HepG2 (cell line): Measurements from ENCODE around the gene DCAF7. TPM values are rescaled to one million over a fixed set of nuclear protein-coding genes. Genes with fewer than 3 reads are reported as not detected.

Experiments
- ATAC-seq: fragments of 200-7000 bp; cut with Tn5 transposase; 3 replicates; pipeline ENCODE4 v1.9.1; 2020; ENCODE audit warnings: mild to moderate bottlenecking, moderate library complexity
- BruUV-seq: library from RNA; stranded (reverse); fragments of 400-500 nt; replicated peaks from 2 replicates; lab custom pipeline; 2021; lab: Mats Ljungman, UMichigan
- CTCF ChIA-PET: fragments of 300-600 bp; formaldehyde crosslinking; extraction: SDS; loops from one replicate; lab custom pipeline; 2021; ENCODE audit warnings: low total read pairs, inconsistent platforms, low intra/inter-chr PET ratio; lab: Yijun Ruan, JAX
- POLR2A ChIA-PET: fragments of 350-600 bp; sonication (Branson Sonifier 250); formaldehyde crosslinking; loops from one replicate; lab custom pipeline; 2020; ENCODE audit warnings: antibody characterized with exemption, inconsistent platforms; lab: Yijun Ruan, JAX
- DNase-seq: peaks from one replicate; pipeline ENCODE4 v3.0.0-alpha.2; 2015; ENCODE audit warnings: low spot score
- FAIRE-seq: peaks from 3 replicates; lab custom pipeline; 2011; peaks lifted over from hg19 to GRCh38; lab: Jason Lieb, UNC
- H2AFZ ChIP-seq: one replicate; pipeline ENCODE4 v1.6.1; 2011; ENCODE audit warnings: low read length, inconsistent platforms
- H3K27ac ChIP-seq: fragments of 300-600 bp; 3 replicates; pipeline ENCODE4 v1.8.0; 2011; ENCODE audit warnings: mixed run types, mild to moderate bottlenecking, mixed read lengths, low read length, inconsistent platforms; ENCODE audit not compliant: insufficient read depth; ENCODE audit errors: extremely low read length
- H3K27me3 ChIP-seq, 2 experiments: fragments of 200-600 bp in 1 of 2; 2 replicates in 1 of 2; 3 replicates in 1 of 2; pipeline versions ENCODE4 v1.6.0 to v1.8.0; 2011; ENCODE audit warnings: low read length in 2 of 2, mild to moderate bottlenecking in 2 of 2, moderate library complexity in 2 of 2, inconsistent platforms in 1 of 2; ENCODE audit not compliant: insufficient read depth in 2 of 2, control insufficient read depth in 1 of 2
- H3K36me3 ChIP-seq, 2 experiments: fragments of 200-600 bp in 1 of 2; replicated peaks in 1 of 2; 2 replicates in 1 of 2; 3 replicates in 1 of 2; pipeline versions ENCODE4 v1.5.1 to v1.8.0; 2011; ENCODE audit warnings: low read length in 2 of 2, inconsistent platforms in 1 of 2; ENCODE audit not compliant: insufficient read depth in 2 of 2, control insufficient read depth in 1 of 2
- H3K4me1 ChIP-seq: 2 replicates; pipeline ENCODE4 v1.5.1; 2012; ENCODE audit warnings: low read length, inconsistent platforms; ENCODE audit not compliant: insufficient read depth
- H3K4me2 ChIP-seq: 2 replicates; pipeline ENCODE4 v1.6.0; 2011; ENCODE audit warnings: low read depth, low read length, inconsistent platforms
- H3K4me3 ChIP-seq, 3 experiments: fragments of 200-600 bp in 1 of 3; sonication (generic), shearing (Covaris generic) in 1 of 3; replicated peaks in 1 of 3; 2 replicates each; pipeline ENCODE4 v1.5.1; 2011 to 2016; ENCODE audit warnings: low read length in 3 of 3, inconsistent platforms in 2 of 3, low read depth in 2 of 3, mild to moderate bottlenecking in 2 of 3, control low read depth in 1 of 3, mixed read lengths in 1 of 3; ENCODE audit not compliant: insufficient read depth in 1 of 3
- H3K79me2 ChIP-seq: one replicate; pipeline ENCODE4 v1.6.1; 2011; ENCODE audit warnings: low read length, inconsistent platforms; ENCODE audit not compliant: insufficient read depth
- H3K9ac ChIP-seq: 2 replicates; pipeline ENCODE4 v1.6.0; 2011; ENCODE audit warnings: mild to moderate bottlenecking, low read depth, low read length, inconsistent platforms; ENCODE audit not compliant: insufficient read depth
- H3K9me3 ChIP-seq: 2 replicates; pipeline ENCODE4 v1.5.1; 2012; ENCODE audit warnings: mild to moderate bottlenecking, low read length
- H4K20me1 ChIP-seq: 2 replicates; pipeline ENCODE4 v1.6.0; 2011; ENCODE audit warnings: inconsistent platforms, mild to moderate bottlenecking, low read length, moderate library complexity; ENCODE audit not compliant: insufficient read depth
- CAMTA2 ChIP-seq: sonication (generic); formaldehyde crosslinking; IDR thresholded peaks from 2 replicates; pipeline ENCODE4 v1.4.0; 2020; ENCODE audit warnings: mild to moderate bottlenecking, missing genetic modification reagents, borderline replicate concordance
- GABPA ChIP-seq, 2 experiments: IDR thresholded peaks; 2 replicates each; pipeline ENCODE4 v1.6.1; 2011 to 2016; ENCODE audit warnings: low read depth in 2 of 2, low read length in 1 of 2, missing biosample characterization in 1 of 2, missing genetic modification characterization in 1 of 2
- HES4 ChIP-seq: sonication (generic); formaldehyde crosslinking; IDR thresholded peaks from 2 replicates; pipeline ENCODE4 v1.9.0; 2021; ENCODE audit warnings: mild to moderate bottlenecking, missing genetic modification reagents, borderline replicate concordance
- SOX5 ChIP-seq: IDR thresholded peaks from 2 replicates; pipeline ENCODE4 v1.6.1; 2016; ENCODE audit warnings: borderline replicate concordance
- SUZ12 ChIP-seq: fragments of 150-350 bp; IDR thresholded peaks from 2 replicates; pipeline ENCODE4 v1.6.1; 2014; ENCODE audit warnings: low read depth, low read length
- ZNF3 ChIP-seq: IDR thresholded peaks from 2 replicates; pipeline ENCODE4 v1.7.0; 2017; ENCODE audit warnings: inconsistent platforms
- ZNF652 ChIP-seq: IDR thresholded peaks from 2 replicates; pipeline ENCODE4 v1.6.1; 2016; ENCODE audit warnings: low read depth, borderline replicate concordance
- ZNF678 ChIP-seq: sonication (generic); formaldehyde crosslinking; IDR thresholded peaks from 2 replicates; pipeline ENCODE4 v1.4.0; 2020; ENCODE audit warnings: mild to moderate bottlenecking, missing genetic modification reagents
- ZNF761 ChIP-seq: sonication (generic); formaldehyde crosslinking; conservative IDR thresholded peaks from 2 replicates; pipeline ENCODE4 v1.4.0; 2020; ENCODE audit warnings: mild to moderate bottlenecking, missing genetic modification reagents
- ZSCAN9 ChIP-seq: IDR thresholded peaks from 2 replicates; pipeline ENCODE4 v1.6.1; 2016; ENCODE audit warnings: borderline replicate concordance
- WGBS: methylation state at CpG from one replicate; pipeline ENCODE4 v1.1.6; 2017; ENCODE audit warnings: low lambda C conversion rate; 5-methylcytosine and 5-hydroxymethylcytosine counted together
- in situ Hi-C: cut with HindIII; loops from 2 replicates; pipeline ENCODE4 v1.10.0; 2017; ENCODE audit warnings: low pct_unique_long_range_greater_than_20kb; ENCODE audit not compliant: extremely low pct_ligation_motif_present
- intact Hi-C: fragments of 100-400 bp; cut with micrococcal nuclease; formaldehyde crosslinking; loops from one replicate; pipeline ENCODE4 v1.10.0; 2022; ENCODE audit not compliant: unreplicated experiment
- polyA plus RNA-seq, 8 experiments: library from polyadenylated mRNA; depleted of rRNA in 3 of 8; stranded (reverse) in 7 of 8; unstranded in 1 of 8; fragments of >200 nt; fragmentation: Illumina TruSeq in 4 of 8; extraction: Trizol in 4 of 8; gene quantifications; 2 replicates each; pipeline versions ENCODE4 v1.2.1 to v1.2.3, GENCODE V29; 2011 to 2016; ENCODE audit warnings: low read depth in 4 of 8, missing spikeins in 1 of 8, mixed read lengths in 1 of 8; ENCODE audit not compliant: insufficient read depth in 1 of 8
- total RNA-seq, 5 experiments: library from RNA; depleted of rRNA; stranded (reverse); fragments of >200 nt; fragmentation: Illumina TruSeq; extraction: Trizol; gene quantifications; 2 replicates each; pipeline ENCODE4 v1.2.3, GENCODE V29; 2016; ENCODE audit warnings: low read depth in 1 of 5
- TF ChIP-seq, protein P1 (sequence below): sonication (generic); formaldehyde crosslinking; IDR thresholded peaks from 2 replicates; pipeline ENCODE4 v1.8.1; 2023; ENCODE audit warnings: missing genetic modification reagents, mild to moderate bottlenecking, borderline replicate concordance
- TF ChIP-seq, protein P2 (sequence below): sonication (generic); formaldehyde crosslinking; IDR thresholded peaks from 2 replicates; pipeline ENCODE4 v1.4.0; 2020; ENCODE audit warnings: missing genetic modification reagents, borderline replicate concordance
- TF ChIP-seq, protein P3 (sequence below): sonication (generic); formaldehyde crosslinking; IDR thresholded peaks from 2 replicates; pipeline ENCODE4 v1.4.0; 2020; ENCODE audit warnings: missing genetic modification reagents, borderline replicate concordance
- TF ChIP-seq, protein P4 (sequence below), 2 experiments: sonication (generic) in 1 of 2; formaldehyde crosslinking in 1 of 2; IDR thresholded peaks; 2 replicates each; pipeline versions ENCODE4 v1.4.0 to v1.6.1; 2018 to 2020; ENCODE audit warnings: missing genetic modification reagents in 2 of 2, borderline replicate concordance in 1 of 2, low read depth in 1 of 2, mild to moderate bottlenecking in 1 of 2, missing biosample characterization in 1 of 2

Gene DCAF7
- total and polyA plus RNA-seq, 2 of the 13 experiments (the other 11 are each of a cell fraction or from before 2014, with no cell fraction given): 55.2 to 73.4 TPM

DNA sequence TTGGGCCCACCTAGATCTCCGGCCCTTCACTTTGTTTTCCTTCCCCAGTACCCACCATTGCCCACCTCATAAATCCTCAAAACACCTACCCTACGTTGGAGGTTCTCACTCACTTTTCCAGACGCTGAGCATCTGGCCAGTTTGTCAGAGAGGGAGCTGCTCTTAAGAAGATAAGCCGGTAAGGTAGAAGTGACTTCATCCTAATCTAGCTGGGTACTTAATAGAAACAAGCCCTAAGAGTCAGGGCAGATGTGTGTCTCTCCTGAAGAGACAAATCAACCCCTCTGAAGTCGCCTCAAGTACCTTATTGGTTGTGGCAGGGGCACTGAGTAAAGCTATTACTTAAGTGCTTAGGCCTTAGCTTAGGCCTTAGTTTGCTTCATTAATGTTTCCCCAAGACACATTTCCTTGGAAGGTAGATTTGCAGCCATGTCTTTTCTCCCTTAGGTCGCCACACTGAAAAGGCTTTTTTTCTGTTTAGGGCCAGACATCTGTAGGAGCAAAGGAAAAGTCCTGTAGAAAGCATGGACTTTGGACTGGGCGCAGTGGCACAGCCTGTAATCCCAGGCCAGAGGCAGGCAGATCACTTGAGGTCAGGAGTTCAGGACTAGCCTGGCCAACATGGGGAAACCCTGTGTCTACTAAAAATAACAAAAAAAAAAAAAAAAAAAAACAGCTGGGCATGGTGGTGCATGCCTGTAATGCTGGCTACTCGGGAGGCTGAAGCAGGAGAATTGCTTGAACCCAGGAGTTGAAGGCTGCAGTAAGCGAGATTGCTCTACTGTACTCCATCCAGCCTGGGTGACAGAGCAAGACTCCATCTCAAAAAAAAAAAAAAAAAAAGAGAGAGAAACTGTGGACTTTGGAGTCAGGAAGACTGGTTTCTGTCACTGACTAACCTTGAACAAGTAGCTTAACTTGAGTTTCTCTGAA is 51.4 kb downstream of the DCAF7 start:
- peaks cover 23% of the 10 kb centered on the region for H3K4me1 ChIP-seq
- peaks cover 10 to 25% of the 10 kb centered on the region in 2 experiments for H3K36me3 ChIP-seq
- 11% methylated on average over 9 of the region's 9 CpGs for WGBS
- H3K27me3 ChIP-seq: no peaks in the 10 kb centered on the region; a peak in 1 of 5 replicates
- no peaks in the 10 kb centered on the region for H4K20me1 ChIP-seq
- H3K9me3 ChIP-seq: no peaks in the 10 kb centered on the region
- CTCF ChIA-PET: no interaction called here
- in situ Hi-C loops: no loop called here
- POLR2A ChIA-PET: interaction anchor here (0.6 to 3.4 kb wide), 10 partner anchors 8 to 397 kb away, joined by 3 to 47 read pairs (median 6); partner anchors contain the start of genes KCNH6, MAP3K3 and PRR29
- H3K4me2 ChIP-seq: peak overlapping the region; percentile 82
- peaks cover 15% of the 10 kb centered on the region for H3K79me2 ChIP-seq
- H3K9ac ChIP-seq: peak overlapping the region; percentile 92
- DNase-seq: peak; percentile 79
- intact Hi-C loops: loop anchor here (2.0 to 5.0 kb wide), 2 partner anchors 51 to 489 kb away; partner anchors contain the start of gene DCAF7
- H3K4me3 ChIP-seq: peak overlapping the region; percentile 78 to 90 (median 81)
- H2AFZ ChIP-seq: peak overlapping the region; percentile 56
- peak; percentile 52 for ATAC-seq
- peak; percentile 88 for FAIRE-seq
- TSS peak; percentile 69 for BruUV-seq
- H3K27ac ChIP-seq: peak overlapping the region; percentile 88
- TF ChIP-seq ZNF652 (CRISPR knock-in tag) (no peak), CAMTA2 (CRISPR knock-in tag) (no peak), SUZ12 (no peak), ZNF678 (CRISPR knock-in tag) (no peak), ZNF3 (CRISPR knock-in tag) (no peak), ZNF761 (0 out of 2 replicates have a peak, but pooled peaks have one; percentile 5), ZSCAN9 (CRISPR knock-in tag) (no peak), GABPA (IDR thresholded peaks at IDR 0.05; ENCODE audit: low read depth, low read length) (no peak), GABPA (CRISPR knock-in tag; IDR thresholded peaks at IDR 0.05; ENCODE audit: low read depth) (peak; percentile 55), HES4 (no peak), SOX5 (CRISPR knock-in tag) (0 out of 2 replicates have a peak, but pooled peaks have one; percentile 16)
- TF ChIP-seq, protein P1, sequence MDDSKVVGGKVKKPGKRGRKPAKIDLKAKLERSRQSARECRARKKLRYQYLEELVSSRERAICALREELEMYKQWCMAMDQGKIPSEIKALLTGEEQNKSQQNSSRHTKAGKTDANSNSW (CRISPR knock-in tag): no peak
- TF ChIP-seq, protein P2, sequence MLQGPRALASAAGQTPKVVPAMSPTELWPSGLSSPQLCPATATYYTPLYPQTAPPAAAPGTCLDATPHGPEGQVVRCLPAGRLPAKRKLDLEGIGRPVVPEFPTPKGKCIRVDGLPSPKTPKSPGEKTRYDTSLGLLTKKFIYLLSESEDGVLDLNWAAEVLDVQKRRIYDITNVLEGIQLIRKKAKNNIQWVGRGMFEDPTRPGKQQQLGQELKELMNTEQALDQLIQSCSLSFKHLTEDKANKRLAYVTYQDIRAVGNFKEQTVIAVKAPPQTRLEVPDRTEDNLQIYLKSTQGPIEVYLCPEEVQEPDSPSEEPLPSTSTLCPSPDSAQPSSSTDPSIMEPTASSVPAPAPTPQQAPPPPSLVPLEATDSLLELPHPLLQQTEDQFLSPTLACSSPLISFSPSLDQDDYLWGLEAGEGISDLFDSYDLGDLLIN (CRISPR knock-in tag): no peak
- TF ChIP-seq, protein P3, sequence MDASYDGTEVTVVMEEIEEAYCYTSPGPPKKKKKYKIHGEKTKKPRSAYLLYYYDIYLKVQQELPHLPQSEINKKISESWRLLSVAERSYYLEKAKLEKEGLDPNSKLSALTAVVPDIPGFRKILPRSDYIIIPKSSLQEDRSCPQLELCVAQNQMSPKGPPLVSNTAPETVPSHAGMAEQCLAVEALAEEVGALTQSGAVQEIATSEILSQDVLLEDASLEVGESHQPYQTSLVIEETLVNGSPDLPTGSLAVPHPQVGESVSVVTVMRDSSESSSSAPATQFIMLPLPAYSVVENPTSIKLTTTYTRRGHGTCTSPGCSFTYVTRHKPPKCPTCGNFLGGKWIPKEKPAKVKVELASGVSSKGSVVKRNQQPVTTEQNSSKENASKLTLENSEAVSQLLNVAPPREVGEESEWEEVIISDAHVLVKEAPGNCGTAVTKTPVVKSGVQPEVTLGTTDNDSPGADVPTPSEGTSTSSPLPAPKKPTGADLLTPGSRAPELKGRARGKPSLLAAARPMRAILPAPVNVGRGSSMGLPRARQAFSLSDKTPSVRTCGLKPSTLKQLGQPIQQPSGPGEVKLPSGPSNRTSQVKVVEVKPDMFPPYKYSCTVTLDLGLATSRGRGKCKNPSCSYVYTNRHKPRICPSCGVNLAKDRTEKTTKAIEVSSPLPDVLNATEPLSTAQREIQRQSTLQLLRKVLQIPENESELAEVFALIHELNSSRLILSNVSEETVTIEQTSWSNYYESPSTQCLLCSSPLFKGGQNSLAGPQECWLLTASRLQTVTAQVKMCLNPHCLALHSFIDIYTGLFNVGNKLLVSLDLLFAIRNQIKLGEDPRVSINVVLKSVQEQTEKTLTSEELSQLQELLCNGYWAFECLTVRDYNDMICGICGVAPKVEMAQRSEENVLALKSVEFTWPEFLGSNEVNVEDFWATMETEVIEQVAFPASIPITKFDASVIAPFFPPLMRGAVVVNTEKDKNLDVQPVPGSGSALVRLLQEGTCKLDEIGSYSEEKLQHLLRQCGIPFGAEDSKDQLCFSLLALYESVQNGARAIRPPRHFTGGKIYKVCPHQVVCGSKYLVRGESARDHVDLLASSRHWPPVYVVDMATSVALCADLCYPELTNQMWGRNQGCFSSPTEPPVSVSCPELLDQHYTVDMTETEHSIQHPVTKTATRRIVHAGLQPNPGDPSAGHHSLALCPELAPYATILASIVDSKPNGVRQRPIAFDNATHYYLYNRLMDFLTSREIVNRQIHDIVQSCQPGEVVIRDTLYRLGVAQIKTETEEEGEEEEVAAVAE (CRISPR knock-in tag): no peak
- TF ChIP-seq, protein P4, sequence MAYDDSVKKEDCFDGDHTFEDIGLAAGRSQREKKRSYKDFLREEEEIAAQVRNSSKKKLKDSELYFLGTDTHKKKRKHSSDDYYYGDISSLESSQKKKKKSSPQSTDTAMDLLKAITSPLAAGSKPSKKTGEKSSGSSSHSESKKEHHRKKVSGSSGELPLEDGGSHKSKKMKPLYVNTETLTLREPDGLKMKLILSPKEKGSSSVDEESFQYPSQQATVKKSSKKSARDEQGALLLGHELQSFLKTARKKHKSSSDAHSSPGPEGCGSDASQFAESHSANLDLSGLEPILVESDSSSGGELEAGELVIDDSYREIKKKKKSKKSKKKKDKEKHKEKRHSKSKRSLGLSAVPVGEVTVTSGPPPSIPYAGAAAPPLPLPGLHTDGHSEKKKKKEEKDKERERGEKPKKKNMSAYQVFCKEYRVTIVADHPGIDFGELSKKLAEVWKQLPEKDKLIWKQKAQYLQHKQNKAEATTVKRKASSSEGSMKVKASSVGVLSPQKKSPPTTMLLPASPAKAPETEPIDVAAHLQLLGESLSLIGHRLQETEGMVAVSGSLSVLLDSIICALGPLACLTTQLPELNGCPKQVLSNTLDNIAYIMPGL (CRISPR knock-in tag; IDR thresholded peaks at IDR 0.05; ENCODE audit: borderline replicate concordance in 1 of 2, low read depth in 1 of 2): no peak; a peak in 1 of 4 replicates
